Mesenteric fat pad (tissue), 1 donor: ENCODE data around the gene RANBP9. TPM values are rescaled to one million over a fixed set of nuclear protein-coding genes. Genes with fewer than 3 reads are reported as not detected.

ENCODE experiments used
- DNase-seq: peaks from one replicate; pipeline ENCODE4 v3.0.0-alpha.2; 2020; ENCODE audit warnings: low spot score
- total RNA-seq: library from RNA; stranded (reverse); fragmentation: NEBNext Ultra II Directional; extraction: Animal tissue kit (Norgen Biotek cat#: 25700); gene quantifications from one replicate; pipeline ENCODE4 v1.2.1, GENCODE V29; 2021
- donor health status: DM: yes; HTN: yes; CAD: no.

RANBP9 gene
- total RNA-seq, 1 donor from 2014 or later: 42.2 TPM

- no peak for DNase-seq
Observed at GRCh38 chr6:13655700-13656099, 55.9 kb downstream of the RANBP9 start.

GRCh38 chr6:13654496-13654895, 57.1 kb downstream of the RANBP9 start:
- no peak for DNase-seq

- no peak for DNase-seq
Observed at GRCh38 chr6:13653296-13653695, 58.3 kb downstream of the RANBP9 start.

DNA sequence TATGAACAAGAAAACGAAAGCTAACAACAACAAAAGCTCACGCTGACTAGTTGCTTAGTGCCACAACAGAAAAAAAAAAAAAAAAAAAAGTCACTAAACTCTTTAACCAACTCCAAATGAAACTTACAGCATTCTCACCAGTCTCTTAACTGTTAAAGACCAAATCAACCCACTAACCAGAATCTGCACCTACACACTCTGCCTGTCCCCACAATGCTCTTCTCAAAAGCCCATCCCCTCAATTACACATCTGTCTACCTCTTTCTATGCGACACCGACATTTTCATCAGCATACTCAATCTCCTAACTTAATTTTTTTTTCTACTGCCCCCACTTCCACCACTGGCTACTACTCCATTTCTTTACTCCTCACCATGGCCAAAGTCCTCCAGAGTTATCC, 62.2 kb downstream of the RANBP9 start:
- no peak for DNase-seq

GRCh38 chr6:13648850-13649249, 62.8 kb downstream of the RANBP9 start:
- no peak for DNase-seq

- DNase-seq: no peak
Observed at GRCh38 chr6:13643125-13643524, 68.5 kb downstream of the RANBP9 start.

- no peak for DNase-seq
Observed at GRCh38 chr6:13641315-13641714, 70.3 kb downstream of the RANBP9 start.

DNA sequence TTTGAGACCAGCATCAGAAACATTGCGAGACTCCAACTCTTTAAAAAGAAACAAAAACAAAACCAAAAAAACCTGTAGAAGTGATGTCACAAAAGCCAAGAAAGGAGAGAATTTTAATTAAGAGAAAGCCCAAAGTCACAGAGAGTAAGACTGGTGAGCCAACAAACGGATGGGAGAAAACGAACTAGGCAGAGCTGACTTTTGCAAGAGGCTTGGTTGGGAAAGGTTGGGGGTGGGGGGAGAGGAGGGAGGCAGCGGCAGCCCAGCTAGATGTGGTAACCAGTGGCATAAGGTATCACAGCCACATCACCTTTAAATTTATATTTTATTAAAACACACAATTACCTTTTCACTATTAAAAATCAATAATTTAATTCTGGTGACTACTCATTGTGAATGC, 73.0 kb downstream of the RANBP9 start:
- DNase-seq: no peak

DNA sequence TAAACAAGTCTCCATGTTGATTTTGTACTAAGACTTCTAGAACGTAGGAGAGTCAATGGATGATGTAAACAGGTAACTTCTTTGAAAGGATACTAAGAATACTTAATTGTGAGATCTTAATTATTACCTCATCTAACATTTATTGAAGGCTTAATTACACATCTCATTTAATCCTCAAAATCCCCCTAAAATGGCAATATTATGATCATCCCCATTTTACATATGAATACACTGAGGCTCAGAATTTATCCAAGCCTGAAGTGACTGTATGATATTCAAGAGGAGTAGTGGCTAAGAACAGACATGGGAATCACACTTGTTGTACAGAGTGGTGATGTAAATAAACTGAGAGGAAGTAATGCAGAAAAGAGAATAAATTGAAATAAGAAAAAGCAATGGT, 73.6 kb downstream of the RANBP9 start:
- DNase-seq: no peak

- no peak for DNase-seq
Observed at GRCh38 chr6:13635948-13636658, 75.5 kb downstream of the RANBP9 start.

DNA sequence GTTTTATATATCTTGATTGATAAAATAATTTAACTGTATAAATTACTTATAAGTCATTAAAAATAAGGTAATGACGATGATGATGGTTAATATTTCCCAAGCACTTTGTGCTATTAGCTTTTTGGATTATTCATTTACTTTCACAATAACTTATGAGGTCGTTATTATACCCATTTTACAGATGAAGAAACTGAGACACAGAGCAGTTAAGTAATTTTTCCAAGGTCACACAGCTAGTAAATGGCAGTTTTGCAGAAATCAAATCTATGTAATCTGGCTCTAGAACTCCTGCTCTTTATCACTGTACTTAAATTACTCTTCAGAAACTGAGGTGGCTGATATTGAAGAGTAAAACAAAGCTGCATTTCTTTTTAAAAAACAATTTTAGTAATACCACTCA, 78.3 kb downstream of the RANBP9 start:
- no peak for DNase-seq

DNA sequence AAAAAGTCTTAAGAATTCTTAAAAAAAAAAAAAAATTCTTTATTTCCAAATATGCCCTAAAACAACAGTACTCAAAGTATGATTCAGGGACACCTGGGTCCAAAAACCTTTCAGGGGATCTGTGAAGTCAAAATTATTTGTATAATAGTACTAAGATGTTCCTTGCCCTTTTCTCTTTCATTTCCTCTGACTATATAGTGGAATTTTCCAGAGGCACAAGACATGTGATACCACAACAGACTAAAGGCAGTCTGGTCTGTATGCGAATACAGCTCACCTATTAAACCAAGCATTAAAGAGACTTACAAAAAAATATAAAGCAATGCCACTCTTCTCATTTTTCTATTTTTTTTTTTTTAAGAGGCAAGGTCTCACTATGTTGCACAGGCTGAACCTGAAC, 81.1 kb downstream of the RANBP9 start:
- no peak for DNase-seq

- no peak for DNase-seq
Observed at GRCh38 chr6:13629459-13630116, 82.0 kb downstream of the RANBP9 start.

- no peak for DNase-seq
Observed at GRCh38 chr6:13624871-13625288, 86.8 kb downstream of the RANBP9 start.

DNA sequence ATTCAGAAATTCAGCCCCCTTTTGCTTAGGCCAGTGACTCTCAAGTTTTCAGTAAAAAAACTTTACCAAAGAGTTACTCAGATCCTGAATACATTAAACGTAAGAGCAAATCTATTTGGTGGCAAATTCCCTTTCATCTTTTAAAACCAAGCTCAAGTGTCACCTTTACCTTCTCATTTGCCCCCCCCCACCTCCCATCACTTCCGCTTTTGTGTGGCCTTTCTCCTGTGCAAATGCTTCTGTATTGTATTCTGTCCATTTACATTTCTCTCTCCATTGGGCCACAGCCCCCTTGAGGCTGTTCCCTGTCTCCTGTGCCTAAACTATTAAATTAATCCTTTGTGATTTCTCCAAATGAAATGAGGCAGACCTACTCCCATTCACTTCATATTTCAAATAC, 94.6 kb downstream of the RANBP9 start:
- DNase-seq: no peak

DNA sequence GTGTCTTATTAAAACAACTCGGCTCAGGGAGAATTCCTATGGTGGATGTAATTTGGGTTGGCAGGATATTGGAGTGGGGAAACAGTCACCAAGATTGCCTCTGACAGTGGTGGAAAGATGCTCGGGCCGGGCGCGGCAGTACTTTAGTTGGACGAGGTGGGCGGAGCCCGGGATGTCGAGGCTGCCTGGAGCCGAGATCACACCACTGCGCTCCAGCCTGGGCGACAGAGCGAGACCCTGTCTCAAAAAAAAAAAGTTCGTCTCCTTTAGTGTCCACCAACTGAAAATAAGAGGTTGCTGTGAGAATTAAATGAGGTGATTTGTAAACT, 95.9 kb downstream of the RANBP9 start:
- no peak for DNase-seq

- DNase-seq: peak; percentile 99
Observed at GRCh38 chr6:13614926-13615791, 96.5 kb downstream of the RANBP9 start, which contains the start of gene NOL7. Gene NOL7 (plus strand): TSS chr6:13615335. CDS start chr6:13615359, 24 bp downstream.

DNA sequence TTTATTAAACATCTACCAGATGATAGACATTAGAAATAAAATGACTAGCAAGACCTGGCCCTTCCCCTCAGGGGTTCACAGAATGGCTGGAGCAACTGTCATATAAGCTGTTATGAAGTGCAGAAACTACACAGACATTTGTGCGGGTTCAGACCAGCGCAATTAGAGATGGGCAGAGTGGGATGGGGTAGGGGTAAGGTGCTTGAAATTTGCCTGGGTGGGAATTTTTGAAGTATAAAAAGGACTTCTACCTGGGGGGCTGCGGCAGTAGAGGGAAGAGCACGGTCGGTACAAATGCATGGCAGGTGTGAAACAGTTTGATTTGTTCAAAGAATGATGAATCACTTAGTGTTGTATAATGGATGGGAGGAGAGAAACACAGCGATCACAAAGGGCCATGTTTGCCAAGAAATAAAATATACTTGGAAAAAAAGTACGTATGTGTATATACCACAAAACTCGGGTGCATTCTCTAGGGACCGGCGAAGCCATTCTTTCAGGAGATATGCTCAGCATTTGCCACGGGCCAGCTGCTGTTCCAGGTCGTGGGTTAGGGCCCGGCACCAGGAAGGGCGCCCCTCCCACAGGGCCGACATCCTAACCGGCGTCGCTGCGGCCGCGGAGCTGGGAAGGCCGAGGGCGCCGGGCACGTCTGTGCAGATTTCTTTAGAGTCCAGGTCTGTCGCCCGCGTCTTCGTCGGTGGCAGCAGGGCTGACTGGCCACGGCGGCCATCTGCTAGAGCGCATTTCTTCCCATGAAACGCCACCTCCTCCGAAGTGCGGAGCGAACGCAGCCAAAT, 97.3 kb downstream of the RANBP9 start:
- DNase-seq: peak; percentile 90

DNA sequence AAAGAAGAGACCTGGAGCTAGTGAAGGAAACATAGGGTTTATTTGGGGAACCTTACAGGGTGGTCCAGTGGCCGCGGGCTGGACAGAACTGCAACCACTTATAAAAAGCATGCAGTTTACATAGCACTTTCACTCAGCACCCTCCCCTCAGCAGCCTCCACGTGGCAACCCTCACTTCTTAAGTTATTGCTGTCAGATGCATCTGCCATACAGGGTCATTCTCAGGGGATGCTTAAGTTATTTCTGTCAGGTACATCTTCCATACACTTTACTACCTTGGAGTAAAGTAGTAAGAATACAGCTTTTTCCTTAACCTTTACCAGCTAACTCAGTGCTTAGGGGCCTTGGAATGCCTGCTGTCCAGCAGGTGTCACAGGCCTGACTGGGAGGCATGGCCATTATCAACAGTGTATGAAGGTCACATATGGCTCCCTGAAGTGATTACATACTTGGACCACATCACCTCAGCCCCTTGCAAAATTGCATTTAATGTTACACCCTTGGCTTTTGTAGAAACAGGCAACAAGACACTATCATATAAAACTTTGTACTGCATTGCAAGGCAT, 98.5 kb downstream of the RANBP9 start:
- DNase-seq: no peak

- no peak for DNase-seq
Observed at GRCh38 chr6:13611715-13612114, 99.9 kb downstream of the RANBP9 start.

DNA sequence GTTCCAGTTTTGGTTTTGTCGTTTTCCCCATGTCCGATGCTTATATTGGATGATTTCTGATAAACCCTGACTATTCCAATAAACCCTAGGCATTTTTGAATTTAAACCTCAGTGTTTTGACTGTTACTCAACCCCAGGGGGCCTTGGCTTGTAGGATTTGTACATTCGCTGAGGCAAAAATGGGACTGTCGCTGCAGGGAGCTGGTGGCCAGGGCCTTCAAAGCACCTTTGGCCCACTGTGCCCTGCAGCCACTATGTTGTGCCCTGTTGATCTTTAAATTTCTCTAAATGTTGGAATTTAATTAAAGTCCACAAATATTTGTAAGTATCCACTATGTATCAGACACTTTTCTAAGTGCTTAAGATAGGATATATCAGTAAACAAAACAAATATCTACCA, 106.0 kb downstream of the RANBP9 start:
- DNase-seq: no peak
